Measurements from ENCODE around the gene ANKDD1B. TPM values are rescaled to one million over a fixed set of nuclear protein-coding genes. Genes with fewer than 3 reads are reported as not detected.

Gene ANKDD1B
- total and polyA plus RNA-seq, 2 experiments from 2014 or later = 0.40 to 0.73 TPM

- no peak overlapping the region for H3K27ac Mint-ChIP-seq
- Histone ChIP-seq H3K9me2 (ENCODE audit: insufficient read depth) (no peaks in the 10 kb centered on the region), H3K36me3 (ENCODE audit: insufficient read depth) (no peaks in the 10 kb centered on the region), H3K4me2 (no peak overlapping the region), H4K20me1 (replicated peaks; ENCODE audit: insufficient read depth) (no peaks in the 10 kb centered on the region), H2AFZ (no peak overlapping the region), H3K79me2 (replicated peaks; ENCODE audit: insufficient read depth) (no peaks in the 10 kb centered on the region), H3F3A (replicated peaks; ENCODE audit: low read depth) (no peaks in the 10 kb centered on the region), H3K4me1 (ENCODE audit: insufficient read depth) (no peaks in the 10 kb centered on the region), H3K4me3 (no peak overlapping the region), H3K27me3 (ENCODE audit: insufficient read depth) (no peaks in the 10 kb centered on the region), H3K27ac (ENCODE audit: low read depth) (no peak overlapping the region)
- peaks cover 3% of the 10 kb centered on the region for H3K27me3 Mint-ChIP-seq (ENCODE audit: insufficient read depth, low read depth, poor library complexity)
- no peaks in the 10 kb centered on the region for H3K36me3 Mint-ChIP-seq (ENCODE audit: low read depth)
- H3K4me3 Mint-ChIP-seq = no peak overlapping the region
- no peak for DNase-seq (ENCODE audit: low spot score)
- no peak for ATAC-seq
- TF ChIP-seq EZH2phosphoT487 (IDR thresholded peaks at IDR 0.05; ENCODE audit: unreplicated experiment) = no peak
- peaks cover 2% of the 10 kb centered on the region; the same call in 1 of the 3 replicates for H3K9me3 Mint-ChIP-seq
- peaks cover 4% of the 10 kb centered on the region; the same call in 1 of the 3 replicates for H3K4me1 Mint-ChIP-seq
Measured at GRCh38 chr5:75639535-75640311, 28.5 kb downstream of the ANKDD1B start.

DNA sequence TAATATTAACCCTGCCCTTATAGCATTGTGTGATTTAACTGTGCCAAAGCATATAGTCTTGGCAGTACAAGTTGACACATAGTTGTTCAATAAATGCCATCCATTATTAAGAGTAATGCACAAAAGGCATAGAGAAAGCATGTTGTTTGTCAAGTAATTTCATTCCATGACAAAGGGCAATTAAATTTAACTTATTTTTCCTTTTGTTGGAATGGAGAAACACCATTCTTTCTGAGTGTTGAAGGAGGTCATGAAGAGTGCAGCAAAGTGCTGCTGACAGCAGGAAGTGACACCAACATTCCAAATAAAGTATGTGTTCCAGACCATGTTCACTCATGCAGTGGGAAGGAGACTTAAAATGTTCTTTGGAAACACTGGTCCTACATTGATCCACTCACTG, 29.1 kb downstream of the ANKDD1B start:
- peaks cover 3% of the 10 kb centered on the region for H3K27me3 Mint-ChIP-seq (ENCODE audit: insufficient read depth, low read depth, poor library complexity)
- peaks cover 2% of the 10 kb centered on the region; the same call in 1 of the 3 replicates for H3K9me3 Mint-ChIP-seq
- Histone ChIP-seq H3K4me2 (no peak overlapping the region), H3K4me1 (ENCODE audit: insufficient read depth) (no peaks in the 10 kb centered on the region), H3K79me2 (replicated peaks; ENCODE audit: insufficient read depth) (no peaks in the 10 kb centered on the region), H3K4me3 (no peak overlapping the region), H3K9me2 (ENCODE audit: insufficient read depth) (no peaks in the 10 kb centered on the region), H3F3A (replicated peaks; ENCODE audit: low read depth) (no peaks in the 10 kb centered on the region), H3K27me3 (ENCODE audit: insufficient read depth) (no peaks in the 10 kb centered on the region), H3K36me3 (ENCODE audit: insufficient read depth) (no peaks in the 10 kb centered on the region), H3K27ac (ENCODE audit: low read depth) (no peak overlapping the region), H4K20me1 (replicated peaks; ENCODE audit: insufficient read depth) (no peaks in the 10 kb centered on the region), H2AFZ (no peak overlapping the region)
- H3K36me3 Mint-ChIP-seq (ENCODE audit: low read depth) = no peaks in the 10 kb centered on the region
- ATAC-seq = no peak
- no peak overlapping the region for H3K4me3 Mint-ChIP-seq
- peaks cover 2% of the 10 kb centered on the region; the same call in 1 of the 3 replicates for H3K4me1 Mint-ChIP-seq
- DNase-seq (ENCODE audit: low spot score) = no peak
- H3K27ac Mint-ChIP-seq = no peak overlapping the region
- TF ChIP-seq CTCF (conservative IDR thresholded peaks at IDR 0.05; ENCODE audit: low read depth in 2 of 2) (no peak), JUNB (IDR thresholded peaks at IDR 0.05; ENCODE audit: unreplicated experiment) (no peak), NANOG (IDR thresholded peaks at IDR 0.05; ENCODE audit: borderline replicate concordance) (no peak), CREB1 (CRISPR knock-in tag; IDR thresholded peaks at IDR 0.05; ENCODE audit: low read depth) (no peak), STAT1 (IDR thresholded peaks at IDR 0.05; ENCODE audit: unreplicated experiment) (no peak), EZH2 (IDR thresholded peaks at IDR 0.05; ENCODE audit: low read depth, unreplicated experiment) (no peak), EZH2phosphoT487 (IDR thresholded peaks at IDR 0.05; ENCODE audit: unreplicated experiment) (no peak)
- TF ChIP-seq, protein P1, sequence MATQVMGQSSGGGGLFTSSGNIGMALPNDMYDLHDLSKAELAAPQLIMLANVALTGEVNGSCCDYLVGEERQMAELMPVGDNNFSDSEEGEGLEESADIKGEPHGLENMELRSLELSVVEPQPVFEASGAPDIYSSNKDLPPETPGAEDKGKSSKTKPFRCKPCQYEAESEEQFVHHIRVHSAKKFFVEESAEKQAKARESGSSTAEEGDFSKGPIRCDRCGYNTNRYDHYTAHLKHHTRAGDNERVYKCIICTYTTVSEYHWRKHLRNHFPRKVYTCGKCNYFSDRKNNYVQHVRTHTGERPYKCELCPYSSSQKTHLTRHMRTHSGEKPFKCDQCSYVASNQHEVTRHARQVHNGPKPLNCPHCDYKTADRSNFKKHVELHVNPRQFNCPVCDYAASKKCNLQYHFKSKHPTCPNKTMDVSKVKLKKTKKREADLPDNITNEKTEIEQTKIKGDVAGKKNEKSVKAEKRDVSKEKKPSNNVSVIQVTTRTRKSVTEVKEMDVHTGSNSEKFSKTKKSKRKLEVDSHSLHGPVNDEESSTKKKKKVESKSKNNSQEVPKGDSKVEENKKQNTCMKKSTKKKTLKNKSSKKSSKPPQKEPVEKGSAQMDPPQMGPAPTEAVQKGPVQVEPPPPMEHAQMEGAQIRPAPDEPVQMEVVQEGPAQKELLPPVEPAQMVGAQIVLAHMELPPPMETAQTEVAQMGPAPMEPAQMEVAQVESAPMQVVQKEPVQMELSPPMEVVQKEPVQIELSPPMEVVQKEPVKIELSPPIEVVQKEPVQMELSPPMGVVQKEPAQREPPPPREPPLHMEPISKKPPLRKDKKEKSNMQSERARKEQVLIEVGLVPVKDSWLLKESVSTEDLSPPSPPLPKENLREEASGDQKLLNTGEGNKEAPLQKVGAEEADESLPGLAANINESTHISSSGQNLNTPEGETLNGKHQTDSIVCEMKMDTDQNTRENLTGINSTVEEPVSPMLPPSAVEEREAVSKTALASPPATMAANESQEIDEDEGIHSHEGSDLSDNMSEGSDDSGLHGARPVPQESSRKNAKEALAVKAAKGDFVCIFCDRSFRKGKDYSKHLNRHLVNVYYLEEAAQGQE (IDR thresholded peaks at IDR 0.05; ENCODE audit: unreplicated experiment) = no peak
- TF ChIP-seq, protein P2, sequence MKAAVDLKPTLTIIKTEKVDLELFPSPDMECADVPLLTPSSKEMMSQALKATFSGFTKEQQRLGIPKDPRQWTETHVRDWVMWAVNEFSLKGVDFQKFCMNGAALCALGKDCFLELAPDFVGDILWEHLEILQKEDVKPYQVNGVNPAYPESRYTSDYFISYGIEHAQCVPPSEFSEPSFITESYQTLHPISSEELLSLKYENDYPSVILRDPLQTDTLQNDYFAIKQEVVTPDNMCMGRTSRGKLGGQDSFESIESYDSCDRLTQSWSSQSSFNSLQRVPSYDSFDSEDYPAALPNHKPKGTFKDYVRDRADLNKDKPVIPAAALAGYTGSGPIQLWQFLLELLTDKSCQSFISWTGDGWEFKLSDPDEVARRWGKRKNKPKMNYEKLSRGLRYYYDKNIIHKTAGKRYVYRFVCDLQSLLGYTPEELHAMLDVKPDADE (IDR thresholded peaks at IDR 0.05) = no peak

Data from GM23338 (cell line).